Measurements from ENCODE around the gene TIMP2. TPM values are rescaled to one million over a fixed set of nuclear protein-coding genes. Genes with fewer than 3 reads are reported as not detected.

TIMP2 gene
- total RNA-seq, 4 donors from 2014 or later: 52.9 to 133 (median 82.2) TPM

DNA sequence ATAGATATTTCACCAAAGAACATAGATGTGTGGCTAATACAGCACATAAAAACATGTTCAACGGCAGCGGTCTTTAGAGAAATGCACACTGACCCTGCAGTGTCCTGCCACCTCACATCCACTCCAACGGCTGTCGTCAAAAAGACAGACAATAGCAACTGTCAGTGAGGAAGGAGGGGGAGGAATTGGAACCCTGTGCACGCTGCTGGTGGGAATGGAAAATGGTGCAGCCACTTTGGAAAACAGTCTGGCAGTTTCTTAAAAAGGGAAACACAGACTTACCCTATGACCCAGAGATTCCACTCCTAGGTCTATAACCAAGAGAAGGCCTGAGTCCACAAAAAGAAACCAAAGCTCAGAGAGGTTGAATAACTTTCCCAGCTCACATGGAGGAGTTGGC lies 29.9 kb downstream of the TIMP2 start:
- H3K4me3 ChIP-seq (replicated peaks in 1 of 3): no peak overlapping the region
- H3K4me1 ChIP-seq: peaks cover 0 to 50% of the 10 kb centered on the region in 2 donors
- no peaks in the 10 kb centered on the region for H3K36me3 ChIP-seq
- 72 to 75% methylated on average over 5 of the region's 5 CpGs for WGBS, 2 donors
- no peak for DNase-seq
- intact Hi-C loops (cut with DNase I): no loop called here
- H3K27ac ChIP-seq: no peak overlapping the region
- no peaks in the 10 kb centered on the region for H3K27me3 ChIP-seq
- H3K9me3 ChIP-seq: no peaks in the 10 kb centered on the region
- no peak for TF ChIP-seq POLR2A (IDR thresholded peaks at IDR 0.05)
- TF ChIP-seq, protein P1, sequence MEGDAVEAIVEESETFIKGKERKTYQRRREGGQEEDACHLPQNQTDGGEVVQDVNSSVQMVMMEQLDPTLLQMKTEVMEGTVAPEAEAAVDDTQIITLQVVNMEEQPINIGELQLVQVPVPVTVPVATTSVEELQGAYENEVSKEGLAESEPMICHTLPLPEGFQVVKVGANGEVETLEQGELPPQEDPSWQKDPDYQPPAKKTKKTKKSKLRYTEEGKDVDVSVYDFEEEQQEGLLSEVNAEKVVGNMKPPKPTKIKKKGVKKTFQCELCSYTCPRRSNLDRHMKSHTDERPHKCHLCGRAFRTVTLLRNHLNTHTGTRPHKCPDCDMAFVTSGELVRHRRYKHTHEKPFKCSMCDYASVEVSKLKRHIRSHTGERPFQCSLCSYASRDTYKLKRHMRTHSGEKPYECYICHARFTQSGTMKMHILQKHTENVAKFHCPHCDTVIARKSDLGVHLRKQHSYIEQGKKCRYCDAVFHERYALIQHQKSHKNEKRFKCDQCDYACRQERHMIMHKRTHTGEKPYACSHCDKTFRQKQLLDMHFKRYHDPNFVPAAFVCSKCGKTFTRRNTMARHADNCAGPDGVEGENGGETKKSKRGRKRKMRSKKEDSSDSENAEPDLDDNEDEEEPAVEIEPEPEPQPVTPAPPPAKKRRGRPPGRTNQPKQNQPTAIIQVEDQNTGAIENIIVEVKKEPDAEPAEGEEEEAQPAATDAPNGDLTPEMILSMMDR (IDR thresholded peaks at IDR 0.05): no peak

DNA sequence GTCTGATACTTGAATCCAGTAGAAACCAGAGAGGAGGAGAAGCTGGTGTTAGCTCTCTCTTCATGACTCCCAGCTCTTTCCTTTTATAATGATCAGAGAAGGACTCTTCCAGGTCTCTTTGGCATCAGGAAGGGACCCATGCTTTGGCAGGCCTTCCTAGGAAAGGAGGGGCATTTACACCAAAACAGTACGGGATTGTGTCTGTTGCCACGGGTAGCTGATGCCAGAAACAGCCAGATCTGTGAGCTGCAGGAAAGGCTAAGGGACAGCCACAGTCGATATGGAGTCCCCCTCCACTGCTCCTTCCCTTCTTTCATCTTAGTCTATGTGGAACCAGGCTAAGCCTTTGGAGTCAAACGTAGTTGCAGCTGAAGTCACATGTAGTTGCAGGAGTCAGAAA lies 31.5 kb downstream of the TIMP2 start:
- Histone ChIP-seq H3K4me3 (replicated peaks in 1 of 3) (no peak overlapping the region), H3K36me3 (no peaks in the 10 kb centered on the region), H3K27ac (no peak overlapping the region), H3K4me1 (peaks cover 0 to 41% of the 10 kb centered on the region in 2 donors), H3K9me3 (no peaks in the 10 kb centered on the region), H3K27me3 (no peaks in the 10 kb centered on the region)
- no peak for DNase-seq
- intact Hi-C loops (cut with DNase I): no loop called here
- 57 to 70% methylated on average over 4 of the region's 4 CpGs for WGBS, 2 donors
- TF ChIP-seq POLR2A (IDR thresholded peaks at IDR 0.05): no peak
- TF ChIP-seq, protein P1 (IDR thresholded peaks at IDR 0.05): no peak

DNA sequence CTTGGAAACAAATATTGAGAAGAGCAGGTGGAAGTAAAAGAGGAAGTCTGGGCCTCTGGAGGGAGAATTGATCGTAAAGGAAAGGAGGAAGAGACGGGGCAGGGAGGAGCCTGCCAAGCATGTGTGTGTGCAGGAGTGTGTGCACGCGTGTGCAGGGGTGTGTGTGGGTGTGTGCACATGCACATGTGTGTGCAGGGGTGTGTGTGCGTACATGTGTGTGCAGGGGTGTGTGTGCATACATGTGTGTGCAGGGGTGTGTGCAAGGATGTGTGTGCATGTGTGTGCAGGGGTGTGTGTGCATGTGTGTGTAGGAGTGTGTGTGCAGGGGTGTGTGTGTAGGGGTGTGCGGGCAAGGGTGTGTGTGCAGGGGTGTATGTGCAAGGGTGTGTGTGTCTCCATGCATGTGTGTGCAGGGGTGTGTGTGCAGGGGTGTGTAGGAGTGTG lies 32.2 kb downstream of the TIMP2 start:
- Histone ChIP-seq H3K27me3 (no peaks in the 10 kb centered on the region), H3K4me3 (replicated peaks in 1 of 3) (no peak overlapping the region), H3K4me1 (peaks cover 0 to 40% of the 10 kb centered on the region in 2 donors), H3K27ac (no peak overlapping the region), H3K9me3 (no peaks in the 10 kb centered on the region), H3K36me3 (no peaks in the 10 kb centered on the region)
- intact Hi-C loops (cut with DNase I): no loop called here
- WGBS, 2 donors: 82 to 85% methylated on average over 6 of the region's 6 CpGs
- TF ChIP-seq, protein P1 (IDR thresholded peaks at IDR 0.05): no peak
- no peak for TF ChIP-seq POLR2A (IDR thresholded peaks at IDR 0.05)
- no peak for DNase-seq

DNA sequence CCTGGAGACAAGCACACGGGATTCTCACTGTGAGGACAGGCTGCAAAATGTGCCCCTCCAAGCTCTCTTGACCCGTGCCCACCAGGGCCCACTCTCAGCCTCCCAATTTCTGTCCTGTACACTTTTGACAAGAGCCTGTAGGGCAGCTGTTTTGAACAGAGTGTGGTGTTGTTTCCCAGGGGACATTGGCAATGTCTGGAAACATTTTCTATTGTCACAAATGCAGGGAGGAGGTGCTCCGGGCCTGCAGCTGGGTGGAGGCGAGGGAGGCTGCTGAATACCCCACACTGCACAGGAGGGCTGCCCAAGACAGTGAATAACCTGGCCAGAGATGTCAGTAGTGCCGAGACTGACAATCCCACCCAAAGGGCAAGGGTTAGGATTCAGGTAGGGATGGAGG lies 32.7 kb downstream of the TIMP2 start:
- Histone ChIP-seq H3K27ac (no peak overlapping the region), H3K4me3 (replicated peaks in 1 of 3) (no peak overlapping the region), H3K9me3 (no peaks in the 10 kb centered on the region), H3K27me3 (no peaks in the 10 kb centered on the region), H3K4me1 (peaks cover 0 to 35% of the 10 kb centered on the region in 2 donors), H3K36me3 (no peaks in the 10 kb centered on the region)
- 68 to 72% methylated on average over 4 to 5 of the region's 5 CpGs for WGBS, 2 donors
- TF ChIP-seq, protein P1 (IDR thresholded peaks at IDR 0.05): no peak
- no peak for TF ChIP-seq POLR2A (IDR thresholded peaks at IDR 0.05)
- intact Hi-C loops (cut with DNase I): no loop called here
- DNase-seq: no peak

- H3K9me3 ChIP-seq: no peaks in the 10 kb centered on the region
- WGBS, 2 donors: 87 to 89% methylated on average over 13 to 14 of the region's 14 CpGs
- H3K4me1 ChIP-seq: peaks cover 0 to 31% of the 10 kb centered on the region in 2 donors
- H3K36me3 ChIP-seq: no peaks in the 10 kb centered on the region
- H3K27me3 ChIP-seq: no peaks in the 10 kb centered on the region
- DNase-seq: no peak
- TF ChIP-seq POLR2A (IDR thresholded peaks at IDR 0.05): no peak
- TF ChIP-seq, protein P1 (IDR thresholded peaks at IDR 0.05): no peak
- H3K27ac ChIP-seq: no peak overlapping the region
- intact Hi-C loops (cut with DNase I): no loop called here
- no peak overlapping the region for H3K4me3 ChIP-seq (replicated peaks in 1 of 3)
Observed at GRCh38 chr17:78892062-78892456, 33.1 kb downstream of the TIMP2 start.
